Neural cell (in vitro differentiated cells): ENCODE data around the gene ARMC9. TPM values are rescaled to one million over a fixed set of nuclear protein-coding genes. Genes with fewer than 3 reads are reported as not detected.
A peak's percentile ranks its signal among the peaks of the same experiment; 100 is the strongest.

Experiments used
- H2AFZ ChIP-seq: fragments of 200-600, 300-800 bp; sonication (generic), shearing (Covaris generic); 2 replicates; pipeline ENCODE4 v1.6.0; 2014; ENCODE audit warnings: low read depth, mild to moderate bottlenecking, antibody characterized with exemption, low read length, moderate library complexity
- H3F3A ChIP-seq: fragments of 200-600 bp; shearing (Covaris generic); 2 replicates; pipeline ENCODE4 v1.6.1; 2016; ENCODE audit warnings: mild to moderate bottlenecking, moderate library complexity, mixed read lengths, antibody characterized with exemption, low read length; ENCODE audit not compliant: insufficient read depth, poor library complexity, severe bottlenecking
- H3K27ac ChIP-seq: fragments of 200-600, 300-800 bp; sonication (generic), shearing (Covaris generic); 2 replicates; pipeline ENCODE4 v1.5.1; 2014; ENCODE audit warnings: mild to moderate bottlenecking, low read length, moderate library complexity
- H3K27me3 ChIP-seq: fragments of 300-800, 200-600 bp; sonication (generic), shearing (Covaris generic); 2 replicates; pipeline ENCODE4 v1.6.0; 2014; ENCODE audit warnings: mild to moderate bottlenecking, low read depth, low read length, moderate library complexity; ENCODE audit not compliant: insufficient read depth
- H3K36me3 ChIP-seq: fragments of 300-800, 200-600 bp; sonication (generic), shearing (Covaris generic); 2 replicates; pipeline ENCODE4 v1.5.1; 2014; ENCODE audit warnings: mild to moderate bottlenecking, antibody characterized with exemption, low read length, moderate library complexity; ENCODE audit not compliant: insufficient read depth
- H3K4me2 ChIP-seq: fragments of 300-800, 200-600 bp; sonication (generic), shearing (Covaris generic); 2 replicates; pipeline ENCODE4 v1.6.0; 2014; ENCODE audit warnings: mild to moderate bottlenecking, low read length
- H3K4me3 ChIP-seq: fragments of 300-800, 200-600 bp; sonication (generic), shearing (Covaris generic); 2 replicates; pipeline ENCODE4 v1.5.1; 2014; ENCODE audit warnings: mild to moderate bottlenecking, low read length, moderate library complexity
- H3K79me2 ChIP-seq: fragments of 200-600 bp; shearing (Covaris generic); replicated peaks from 2 replicates; pipeline ENCODE4 v1.6.0; 2014; ENCODE audit warnings: mild to moderate bottlenecking, low read length, moderate library complexity; ENCODE audit not compliant: insufficient read depth
- H3K9ac ChIP-seq: fragments of 300-800, 200-600 bp; sonication (generic), shearing (Covaris generic); 2 replicates; pipeline ENCODE4 v1.6.1; 2016; ENCODE audit warnings: mild to moderate bottlenecking, low read length, mixed read lengths
- H3K9me2 ChIP-seq: fragments of 200-600 bp; shearing (Covaris generic); 2 replicates; pipeline ENCODE4 v1.6.1; 2016; ENCODE audit warnings: mild to moderate bottlenecking, low read length, mixed read lengths; ENCODE audit not compliant: insufficient read depth
- H3K9me3 ChIP-seq: fragments of 200-600, 300-800 bp; sonication (generic), shearing (Covaris generic); 2 replicates; pipeline ENCODE4 v1.6.1; 2016; ENCODE audit warnings: mild to moderate bottlenecking, mixed run types, low read length, moderate library complexity, mixed read lengths
- H4K20me1 ChIP-seq: fragments of 200-600 bp; shearing (Covaris generic); 2 replicates; pipeline ENCODE4 v1.6.1; 2016; ENCODE audit warnings: mild to moderate bottlenecking, mixed run types; ENCODE audit not compliant: insufficient read depth
- CTCF ChIP-seq: fragments of 450-650 bp; IDR thresholded peaks from 2 replicates; pipeline ENCODE4 v1.5.1; 2014; ENCODE audit warnings: antibody characterized with exemption, mild to moderate bottlenecking, moderate library complexity; ENCODE audit not compliant: poor library complexity, severe bottlenecking
- EP300 ChIP-seq: fragments of 450-650 bp; conservative IDR thresholded peaks from 2 replicates; pipeline ENCODE4 v1.6.1; 2014; ENCODE audit warnings: antibody characterized with exemption, mild to moderate bottlenecking, moderate library complexity; ENCODE audit not compliant: poor library complexity, severe bottlenecking
- EZH2 ChIP-seq: fragments of 200-600, 300-800 bp; shearing (Covaris generic), sonication (generic); IDR thresholded peaks from 2 replicates; pipeline ENCODE4 v1.6.1; 2014; ENCODE audit warnings: antibody characterized with exemption, low read length, borderline replicate concordance, mild to moderate bottlenecking; ENCODE audit not compliant: insufficient read depth, poor library complexity, severe bottlenecking
- MXI1 ChIP-seq: fragments of 450-650 bp; conservative IDR thresholded peaks from 2 replicates; pipeline ENCODE4 v1.6.1; 2014; ENCODE audit warnings: antibody characterized with exemption, mild to moderate bottlenecking; ENCODE audit not compliant: poor library complexity, severe bottlenecking
- POLR2AphosphoS5 ChIP-seq: IDR thresholded peaks from 2 replicates; pipeline ENCODE4 v1.6.1; 2012
- RAD21 ChIP-seq: fragments of 450-650 bp; conservative IDR thresholded peaks from 2 replicates; pipeline ENCODE4 v1.6.1; 2014; ENCODE audit warnings: antibody characterized with exemption, mild to moderate bottlenecking, moderate library complexity
- REST ChIP-seq: IDR thresholded peaks from 2 replicates; pipeline ENCODE4 v1.6.1; 2012; ENCODE audit warnings: borderline replicate concordance
- SMC3 ChIP-seq: fragments of 450-650 bp; conservative IDR thresholded peaks from 2 replicates; pipeline ENCODE4 v1.6.1; 2014; ENCODE audit warnings: antibody characterized with exemption, mild to moderate bottlenecking, moderate library complexity; ENCODE audit not compliant: poor library complexity
- TAF1 ChIP-seq: IDR thresholded peaks from 2 replicates; pipeline ENCODE4 v1.6.1; 2012; ENCODE audit warnings: low read depth
- polyA plus RNA-seq: library from polyadenylated mRNA; depleted of rRNA; stranded (reverse); fragments of >200 nt; gene quantifications from 2 replicates; pipeline ENCODE4 v1.2.3, GENCODE V29; 2014

Gene ARMC9
- polyA plus RNA-seq, 1 donor from 2014 or later, result 13.9 TPM

DNA sequence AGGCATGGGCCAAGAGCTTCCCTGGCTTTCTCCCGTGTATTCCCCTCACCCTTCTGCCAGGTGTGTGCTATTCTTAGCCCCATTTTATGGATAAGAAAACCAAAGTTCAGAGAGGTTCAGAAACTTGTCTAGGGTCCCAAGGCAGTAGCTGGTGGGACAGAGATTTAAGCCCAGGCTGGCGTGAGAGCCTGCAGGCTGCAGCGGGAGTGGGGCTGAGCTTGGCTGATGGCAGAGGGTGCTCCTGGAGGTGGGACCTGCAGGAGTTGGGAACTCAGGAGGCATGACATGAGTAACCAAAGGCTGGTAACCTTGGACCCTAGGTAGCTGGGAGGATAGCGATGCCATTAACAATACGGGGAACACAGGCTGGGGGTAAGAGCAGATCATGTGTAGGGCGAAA, 109.8 kb downstream of the ARMC9 start:
- H3K9ac ChIP-seq, result no peak overlapping the region
- no peak overlapping the region for H3K4me3 ChIP-seq
- H3K27me3 ChIP-seq, result no peaks in the 10 kb centered on the region
- no peaks in the 10 kb centered on the region for H3K79me2 ChIP-seq
- no peaks in the 10 kb centered on the region for H3F3A ChIP-seq
- TF ChIP-seq CTCF (no peak), EZH2 (no peak), MXI1 (no peak), POLR2AphosphoS5 (no peak), TAF1 (no peak)
- no peaks in the 10 kb centered on the region for H3K9me3 ChIP-seq
- no peaks in the 10 kb centered on the region for H3K36me3 ChIP-seq
- H2AFZ ChIP-seq, result no peak overlapping the region
- peak overlapping the region; percentile 55 for H3K27ac ChIP-seq
- H3K9me2 ChIP-seq, result no peaks in the 10 kb centered on the region
- no peak overlapping the region for H3K4me2 ChIP-seq
- H4K20me1 ChIP-seq, result no peaks in the 10 kb centered on the region

- H3K79me2 ChIP-seq, result no peaks in the 10 kb centered on the region
- H3K9ac ChIP-seq, result no peak overlapping the region
These were observed 110.4 kb downstream of the ARMC9 start for GRCh38 chr2:231308631-231309428.

More at GRCh38 chr2:231308631-231309428, 110.4 kb downstream of the ARMC9 start:
- H3K27me3 ChIP-seq, result no peaks in the 10 kb centered on the region
- H4K20me1 ChIP-seq, result no peaks in the 10 kb centered on the region
- H2AFZ ChIP-seq, result no peak overlapping the region
- H3K27ac ChIP-seq, result peak overlapping the region; percentile 55
- no peaks in the 10 kb centered on the region for H3F3A ChIP-seq
- TF ChIP-seq SMC3 (no peak), RAD21 (no peak), REST (peak; percentile 41), POLR2AphosphoS5 (peak; percentile 54), EP300 (peak; percentile 80)
- no peaks in the 10 kb centered on the region for H3K36me3 ChIP-seq
- no peak overlapping the region for H3K4me2 ChIP-seq
- H3K9me3 ChIP-seq, result no peaks in the 10 kb centered on the region
- H3K4me3 ChIP-seq, result peak overlapping the region; percentile 23
- no peaks in the 10 kb centered on the region for H3K9me2 ChIP-seq
